Neural progenitor cell (in vitro differentiated cells): Measurements from ENCODE around the gene ZBTB3. TPM values are rescaled to one million over a fixed set of nuclear protein-coding genes. Genes with fewer than 3 reads are reported as not detected.
"Not testable (repeated sequence)": the region's sequence is repeated elsewhere in the genome, so short reads cannot be mapped to it uniquely, and the experiment has no call there.

ENCODE experiments used
- DNase-seq: peaks from one replicate; pipeline ENCODE4 v3.0.0-alpha.2; 2016; ENCODE audit warnings: low spot score
- H2AFZ ChIP-seq: fragments of 200-600 bp; sonication (generic); replicated peaks from 2 replicates; pipeline ENCODE4 v1.6.1; 2016; ENCODE audit warnings: antibody characterized with exemption
- H3F3A ChIP-seq: fragments of 200-600 bp; sonication (generic); 2 replicates; pipeline ENCODE4 v1.6.1; 2016; ENCODE audit warnings: antibody characterized with exemption, low read depth
- H3K27ac ChIP-seq: fragments of 200-600 bp; sonication (generic); 2 replicates; pipeline ENCODE4 v1.5.1; 2016; ENCODE audit warnings: mild to moderate bottlenecking
- H3K27me3 ChIP-seq: fragments of 200-600 bp; sonication (generic); 2 replicates; pipeline ENCODE4 v1.6.1; 2016; ENCODE audit warnings: mild to moderate bottlenecking, moderate library complexity
- H3K36me3 ChIP-seq: fragments of 200-600 bp; sonication (generic); 2 replicates; pipeline ENCODE4 v1.5.1; 2016
- H3K4me1 ChIP-seq: fragments of 200-600 bp; sonication (generic); 2 replicates; pipeline ENCODE4 v1.6.1; 2016; ENCODE audit warnings: mixed run types
- H3K4me2 ChIP-seq: fragments of 200-600 bp; sonication (generic); 2 replicates; pipeline ENCODE4 v1.6.1; 2016
- H3K4me3 ChIP-seq: fragments of 200-600 bp; sonication (generic); 2 replicates; pipeline ENCODE4 v1.5.1; 2016
- H3K79me2 ChIP-seq: fragments of 200-600 bp; sonication (generic); 2 replicates; pipeline ENCODE4 v1.6.1; 2016; ENCODE audit warnings: low read depth
- H3K9ac ChIP-seq: fragments of 200-600 bp; sonication (generic); 2 replicates; pipeline ENCODE4 v1.6.1; 2016
- H3K9me3 ChIP-seq: fragments of 200-600 bp; sonication (generic); 2 replicates; pipeline ENCODE4 v1.5.1; 2016; ENCODE audit warnings: low read depth
- H4K20me1 ChIP-seq: fragments of 200-600 bp; sonication (generic); 2 replicates; pipeline ENCODE4 v1.6.1; 2016; ENCODE audit warnings: low read depth
- H3K27ac Mint-ChIP-seq: 3 replicates; pipeline ENCODE4 v1.8.0; 2021; ENCODE audit warnings: mixed read lengths
- H3K27me3 Mint-ChIP-seq: 2 replicates; pipeline ENCODE4 v1.8.0; 2022; ENCODE audit warnings: low read depth, mild to moderate bottlenecking, inconsistent platforms, moderate library complexity, mixed read lengths; ENCODE audit not compliant: insufficient read depth
- H3K36me3 Mint-ChIP-seq: 3 replicates; pipeline ENCODE4 v1.8.0; 2021; ENCODE audit warnings: mixed read lengths
- H3K4me1 Mint-ChIP-seq: 3 replicates; pipeline ENCODE4 v1.8.0; 2021; ENCODE audit warnings: mixed read lengths
- H3K4me3 Mint-ChIP-seq: 3 replicates; pipeline ENCODE4 v1.8.0; 2021; ENCODE audit warnings: mild to moderate bottlenecking, moderate library complexity, mixed read lengths
- H3K9me3 Mint-ChIP-seq: 3 replicates; pipeline ENCODE4 v1.8.0; 2020; ENCODE audit warnings: mixed read lengths
- CTCF ChIP-seq: fragments of 200-600 bp; sonication (generic); IDR thresholded peaks from 2 replicates; pipeline ENCODE4 v1.5.1; 2017; ENCODE audit warnings: antibody characterized with exemption, mild to moderate bottlenecking
- EZH2 ChIP-seq: fragments of 200-600 bp; sonication (generic); IDR thresholded peaks from 2 replicates; pipeline ENCODE4 v1.6.1; 2017; ENCODE audit warnings: antibody characterized with exemption, mild to moderate bottlenecking, moderate library complexity
- EZH2phosphoT487 ChIP-seq: fragments of 200-600 bp; sonication (generic); IDR thresholded peaks from 2 replicates; pipeline ENCODE4 v1.6.1; 2017; ENCODE audit warnings: antibody characterized with exemption
- total RNA-seq: library from RNA; depleted of rRNA; stranded (reverse); fragments of >200 nt; gene quantifications from 2 replicates; pipeline ENCODE4 v1.2.3, GENCODE V29; 2015; ENCODE audit warnings: low replicate concordance

The ZBTB3 gene
- total RNA-seq, 1 donor from 2014 or later: 9.2 TPM

DNA sequence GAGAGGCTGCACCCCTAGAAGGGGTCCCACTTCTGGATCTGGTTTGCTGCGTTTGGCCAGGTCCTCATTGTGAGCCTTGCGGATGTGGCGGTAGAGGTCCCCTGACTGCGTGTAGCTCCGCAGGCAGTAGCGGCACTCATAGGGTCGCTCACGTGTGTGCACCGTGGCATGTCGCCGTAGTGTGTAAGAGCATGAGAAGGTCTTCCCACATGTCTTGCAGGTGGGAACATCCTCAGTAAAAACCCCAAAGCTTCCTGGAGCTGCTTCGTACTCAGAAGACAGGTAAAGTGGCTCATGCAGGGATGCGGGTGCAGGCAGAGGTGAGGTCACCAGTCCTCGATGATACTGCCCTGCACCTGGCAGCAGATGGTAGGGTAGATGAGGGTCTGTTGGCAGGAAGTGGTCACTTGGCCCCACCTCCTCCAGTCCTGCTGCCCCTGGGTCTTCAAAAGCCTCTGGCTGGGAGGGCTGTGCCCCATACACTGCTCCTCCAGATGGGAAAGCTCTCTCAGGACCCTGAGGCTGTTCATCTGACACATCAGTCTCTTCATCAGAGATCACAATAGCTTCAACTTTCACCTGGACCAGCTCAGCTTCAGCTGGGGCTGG lies 1.7 kb downstream of the ZBTB3 start:
- Histone ChIP-seq H3K27ac (no peak overlapping the region), H3K4me2 (no peak overlapping the region), H4K20me1 (no peaks in the 10 kb centered on the region), H3K9ac (no peak overlapping the region), H3F3A (peaks cover 24% of the 10 kb centered on the region), H3K79me2 (peaks cover 33% of the 10 kb centered on the region), H3K9me3 (no peaks in the 10 kb centered on the region), H3K36me3 (no peaks in the 10 kb centered on the region), H3K27me3 (no peaks in the 10 kb centered on the region), H2AFZ (no peak overlapping the region), H3K4me1 (no peaks in the 10 kb centered on the region), H3K4me3 (no peak overlapping the region)
- TF ChIP-seq CTCF: no peak
- no peak for TF ChIP-seq EZH2
- TF ChIP-seq EZH2phosphoT487: no peak
- Mint-ChIP-seq H3K4me3 (peak overlapping the region; percentile 98), H3K27ac (no peak overlapping the region), H3K9me3 (no peaks in the 10 kb centered on the region), H3K27me3 (peaks cover 3% of the 10 kb centered on the region), H3K36me3 (peaks cover 4% of the 10 kb centered on the region), H3K4me1 (peaks cover 8% of the 10 kb centered on the region)
- no peak for DNase-seq

- H3K27ac Mint-ChIP-seq, H3K27me3 Mint-ChIP-seq, H3K9ac ChIP-seq, H3K4me1 ChIP-seq, H3K36me3 ChIP-seq, H3K27me3 ChIP-seq, H3K4me3 Mint-ChIP-seq, DNase-seq, H4K20me1 ChIP-seq, H3K27ac ChIP-seq, H2AFZ ChIP-seq, H3K4me2 ChIP-seq, H3K9me3 ChIP-seq, H3K4me1 Mint-ChIP-seq, H3K9me3 Mint-ChIP-seq, H3K36me3 Mint-ChIP-seq, H3K4me3 ChIP-seq: not testable (repeated sequence)
- Histone ChIP-seq H3K79me2 (peaks cover 33% of the 10 kb centered on the region), H3F3A (peaks cover 14% of the 10 kb centered on the region)
Measured at GRCh38 chr11:62749931-62750330, 4.0 kb downstream of the ZBTB3 start.

GRCh38 chr11:62747475-62748160 lies 6.3 kb downstream of the ZBTB3 start:
- Histone ChIP-seq H3K36me3 (no peaks in the 10 kb centered on the region), H3K79me2 (peaks cover 24% of the 10 kb centered on the region), H3K9me3 (no peaks in the 10 kb centered on the region), H2AFZ (no peak overlapping the region), H3K27me3 (no peaks in the 10 kb centered on the region), H4K20me1 (no peaks in the 10 kb centered on the region), H3K4me2 (no peak overlapping the region), H3K27ac (no peak overlapping the region), H3F3A (peaks cover 7% of the 10 kb centered on the region), H3K4me3 (no peak overlapping the region), H3K9ac (no peak overlapping the region), H3K4me1 (no peaks in the 10 kb centered on the region)
- TF ChIP-seq CTCF: no peak
- TF ChIP-seq EZH2phosphoT487: no peak
- no peak for TF ChIP-seq EZH2
- Mint-ChIP-seq H3K4me1 (peaks cover 6% of the 10 kb centered on the region), H3K36me3 (peaks cover 4% of the 10 kb centered on the region), H3K9me3 (no peaks in the 10 kb centered on the region), H3K27me3 (peaks cover 3% of the 10 kb centered on the region), H3K27ac (peak overlapping the region; percentile 46), H3K4me3 (no peak overlapping the region)
- no peak for DNase-seq

GRCh38 chr11:62737196-62737595 lies 16.8 kb downstream of the ZBTB3 start:
- H3K9me3 ChIP-seq: no peaks in the 10 kb centered on the region
- H3K27ac Mint-ChIP-seq: no peak overlapping the region
- H3K4me1 Mint-ChIP-seq: no peaks in the 10 kb centered on the region
- peaks cover 19% of the 10 kb centered on the region for H3K36me3 Mint-ChIP-seq
- peaks cover 2% of the 10 kb centered on the region for H3K27me3 Mint-ChIP-seq
- no peak overlapping the region for H3K27ac ChIP-seq
- H4K20me1 ChIP-seq: no peaks in the 10 kb centered on the region
- no peaks in the 10 kb centered on the region for H3K4me1 ChIP-seq
- peaks cover 14% of the 10 kb centered on the region for H3F3A ChIP-seq
- TF ChIP-seq CTCF (no peak), EZH2 (no peak), EZH2phosphoT487 (no peak)
- no peak overlapping the region for H3K4me2 ChIP-seq
- peaks cover 11% of the 10 kb centered on the region for H3K79me2 ChIP-seq
- H3K9ac ChIP-seq: no peak overlapping the region
- no peaks in the 10 kb centered on the region for H3K27me3 ChIP-seq
- no peak overlapping the region for H3K4me3 Mint-ChIP-seq
- H3K36me3 ChIP-seq: peaks cover 13% of the 10 kb centered on the region
- DNase-seq: no peak
- no peaks in the 10 kb centered on the region for H3K9me3 Mint-ChIP-seq
- H3K4me3 ChIP-seq: no peak overlapping the region
- no peak overlapping the region for H2AFZ ChIP-seq
